Muscle of leg (tissue), 11 donors: ENCODE results near the gene KLHL41. TPM values are rescaled to one million over a fixed set of nuclear protein-coding genes. Genes with fewer than 3 reads are reported as not detected.

ENCODE experiments used
- DNase-seq: peaks from one replicate; pipeline ENCODE4 v3.0.0; 2013
- H3K27ac ChIP-seq: one replicate; pipeline ENCODE4 v1.5.1; 2013; ENCODE audit warnings: mild to moderate bottlenecking, low read length, control low read depth
- H3K27me3 ChIP-seq: one replicate; pipeline ENCODE4 v1.6.1; 2013; ENCODE audit warnings: low read length; ENCODE audit not compliant: control insufficient read depth, insufficient read depth
- H3K36me3 ChIP-seq: one replicate; pipeline ENCODE4 v1.6.1; 2013; ENCODE audit warnings: low read length; ENCODE audit not compliant: control insufficient read depth, insufficient read depth
- H3K4me1 ChIP-seq: one replicate; pipeline ENCODE4 v1.6.1; 2013; ENCODE audit warnings: low read length; ENCODE audit not compliant: control insufficient read depth, insufficient read depth
- H3K4me3 ChIP-seq: one replicate; pipeline ENCODE4 v1.5.1; 2013; ENCODE audit warnings: low read length, control low read depth
- H3K9me3 ChIP-seq: replicated peaks from 2 replicates; pipeline ENCODE4 v1.6.1; 2013; ENCODE audit warnings: low read depth, low read length; ENCODE audit not compliant: control insufficient read depth
- WGBS: methylation state at CpG from one replicate; pipeline ENCODE4 v1.1.5; 2013; ENCODE audit warnings: missing lambda C conversion rate; ENCODE audit not compliant: insufficient coverage; 5-methylcytosine and 5-hydroxymethylcytosine counted together
- polyA plus RNA-seq, 8 donors: library from polyadenylated mRNA; unstranded; fragments of 120-200 nt; gene quantifications; one replicate each; pipeline versions ENCODE4 v1.2.1 to v1.2.3, GENCODE V29; 2013; ENCODE audit warnings: inconsistent platforms in 1 of 8, low replicate concordance in 1 of 8; ENCODE audit not compliant: insufficient read length in 8 of 8, insufficient read depth in 1 of 8
- total RNA-seq: library from RNA; stranded (reverse); fragments of 120-200 nt; gene quantifications from one replicate; pipeline ENCODE4 v1.2.4, GENCODE V29; 2013

The KLHL41 gene
- total and polyA plus RNA-seq, 9 donors, result 2,102 to 3,717 (median 2,863) TPM

DNA sequence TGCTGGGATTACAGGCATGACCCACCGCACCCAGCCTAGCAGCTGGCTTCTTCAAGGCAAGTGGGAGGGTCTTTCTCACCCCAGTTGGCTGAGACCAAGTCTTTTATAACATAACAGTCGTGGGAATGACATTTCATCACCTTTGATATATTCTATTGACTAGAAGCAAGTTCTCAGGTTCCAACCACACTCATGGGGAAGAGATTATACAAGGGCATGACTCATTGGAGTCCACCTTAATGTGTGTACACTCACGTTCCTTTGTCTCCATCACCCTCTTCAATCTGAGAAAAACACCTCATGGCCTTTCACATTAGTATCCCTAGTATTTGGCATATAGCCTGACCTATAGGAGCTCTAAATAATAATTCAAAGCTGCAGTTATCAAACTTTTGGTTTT is 33.0 kb upstream of the KLHL41 start:
- WGBS, result no CpG with 5 or more reads among the region's 3 CpGs
- no peaks in the 10 kb centered on the region for H3K9me3 ChIP-seq
- no peaks in the 10 kb centered on the region for H3K27me3 ChIP-seq
- no peaks in the 10 kb centered on the region for H3K36me3 ChIP-seq
- no peak overlapping the region for H3K27ac ChIP-seq
- no peak overlapping the region for H3K4me3 ChIP-seq
- H3K4me1 ChIP-seq, result peaks cover 6% of the 10 kb centered on the region
- no peak for DNase-seq

GRCh38 chr2:169478339-169478738 is 31.2 kb upstream of the KLHL41 start:
- peak; percentile 62 for DNase-seq
- Histone ChIP-seq H3K36me3 (peaks cover 9% of the 10 kb centered on the region), H3K4me1 (peaks cover 6% of the 10 kb centered on the region), H3K27ac (peak overlapping the region; percentile 83), H3K4me3 (no peak overlapping the region), H3K27me3 (no peaks in the 10 kb centered on the region), H3K9me3 (no peaks in the 10 kb centered on the region)
- 63% methylated on average over 2 of the region's 3 CpGs for WGBS

DNA sequence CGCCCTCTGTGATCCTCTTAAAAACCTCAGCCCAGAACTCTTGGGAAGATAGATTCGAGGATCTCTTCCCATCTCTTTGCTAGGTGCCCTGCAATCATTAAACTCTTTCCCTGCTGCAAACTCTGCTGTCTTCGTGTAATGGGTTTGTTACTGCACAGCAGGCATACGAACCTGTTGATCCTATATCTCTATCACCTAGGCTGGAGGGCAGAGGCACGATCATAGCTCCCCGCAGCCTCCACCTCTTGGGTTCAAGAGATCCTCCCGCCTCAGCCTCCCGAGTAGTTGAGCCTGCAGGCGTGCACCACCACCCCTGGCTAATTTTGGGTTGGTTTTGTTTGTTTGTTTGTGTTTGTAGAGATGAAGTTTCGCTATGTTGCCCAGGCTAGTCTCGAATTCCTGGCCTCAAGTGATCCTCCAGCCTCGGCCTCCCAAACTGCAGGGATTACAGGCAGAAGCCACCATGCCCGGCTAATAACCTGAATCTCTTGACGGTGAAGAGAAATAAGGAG is 30.7 kb upstream of the KLHL41 start:
- H3K36me3 ChIP-seq, result peaks cover 11% of the 10 kb centered on the region
- H3K27me3 ChIP-seq, result no peaks in the 10 kb centered on the region
- peaks cover 6% of the 10 kb centered on the region for H3K4me1 ChIP-seq
- no peak for DNase-seq
- peak overlapping the region; percentile 67 for H3K4me3 ChIP-seq
- H3K9me3 ChIP-seq, result no peaks in the 10 kb centered on the region
- 50% methylated on average over 7 of the region's 14 CpGs for WGBS
- H3K27ac ChIP-seq, result peak overlapping the region; percentile 83

GRCh38 chr2:169479257-169480078 is 30.0 kb upstream of the KLHL41 start, which contains the start of gene BBS5:
TSS of gene BBS5 (plus strand) at chr2:169479494. CDS start at chr2:169479554, 60 bp downstream.
- Histone ChIP-seq H3K4me1 (peaks cover 6% of the 10 kb centered on the region), H3K27me3 (no peaks in the 10 kb centered on the region), H3K9me3 (no peaks in the 10 kb centered on the region), H3K27ac (peak within 1 kb of the TSS; percentile 83), H3K4me3 (peak within 1 kb of the TSS; percentile 67), H3K36me3 (peaks cover 18% of the 10 kb centered on the region)
- peak; percentile 93 for DNase-seq
- WGBS, result under 1% methylated on average over 69 of the region's 71 CpGs

GRCh38 chr2:169480079-169480465 is 29.4 kb upstream of the KLHL41 start:
- no peaks in the 10 kb centered on the region for H3K9me3 ChIP-seq
- peaks cover 6% of the 10 kb centered on the region for H3K4me1 ChIP-seq
- H3K36me3 ChIP-seq, result peaks cover 18% of the 10 kb centered on the region
- H3K4me3 ChIP-seq, result peak overlapping the region; percentile 67
- no peaks in the 10 kb centered on the region for H3K27me3 ChIP-seq
- peak; percentile 15 for DNase-seq
- 20% methylated on average over 2 of the region's 9 CpGs for WGBS
- peak overlapping the region; percentile 83 for H3K27ac ChIP-seq

DNA sequence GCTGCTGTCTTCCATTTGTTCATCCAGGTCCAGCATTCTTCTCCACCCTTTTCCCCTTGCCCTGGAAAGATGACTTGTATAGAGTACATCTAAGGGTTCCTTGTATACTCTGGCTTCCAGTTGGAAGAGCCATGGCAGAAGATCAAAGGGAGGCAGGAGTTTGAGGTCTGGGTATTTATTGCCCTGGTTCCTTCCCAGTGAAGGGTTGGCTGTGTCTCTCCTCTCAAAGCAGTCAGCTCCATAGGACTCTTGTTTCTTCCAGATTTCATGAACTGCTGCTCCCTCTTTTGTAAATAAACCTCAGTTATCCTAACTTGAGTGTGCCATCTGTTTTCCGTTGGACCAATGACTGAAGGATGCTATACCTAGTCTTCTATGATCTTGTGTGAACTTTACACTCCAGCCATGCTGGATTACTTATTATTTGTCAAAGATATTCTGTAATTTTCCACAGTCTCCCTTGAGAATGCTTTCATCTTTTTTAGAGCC is 23.8 kb upstream of the KLHL41 start:
- peaks cover 24% of the 10 kb centered on the region for H3K36me3 ChIP-seq
- no CpG with 5 or more reads among the region's 1 CpG for WGBS
- no peak overlapping the region for H3K27ac ChIP-seq
- H3K4me3 ChIP-seq, result no peak overlapping the region
- no peaks in the 10 kb centered on the region for H3K4me1 ChIP-seq
- DNase-seq, result no peak
- H3K9me3 ChIP-seq, result peaks cover under 1% of the 10 kb centered on the region
- H3K27me3 ChIP-seq, result no peaks in the 10 kb centered on the region

DNA sequence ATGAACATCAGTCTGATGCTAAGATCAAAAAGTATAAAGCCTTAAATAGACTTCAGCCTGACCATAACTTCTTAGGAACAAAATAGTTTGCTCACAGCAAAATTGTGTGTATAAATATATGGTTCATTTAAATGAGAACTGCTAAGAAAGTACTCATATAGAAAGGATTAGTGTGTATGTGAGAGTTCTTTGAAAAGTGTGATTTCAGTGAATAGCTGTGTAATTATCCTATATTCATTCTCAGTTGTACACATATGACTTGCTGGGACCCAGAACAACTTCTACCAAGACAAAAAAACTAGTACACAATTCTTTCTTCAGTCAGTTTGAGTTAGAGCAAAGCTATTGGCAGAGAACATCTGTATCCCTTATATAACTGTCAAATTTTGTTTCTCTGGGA is 23.0 kb upstream of the KLHL41 start:
- Histone ChIP-seq H3K4me3 (no peak overlapping the region), H3K27me3 (no peaks in the 10 kb centered on the region), H3K4me1 (no peaks in the 10 kb centered on the region), H3K36me3 (peaks cover 24% of the 10 kb centered on the region), H3K9me3 (peaks cover 2% of the 10 kb centered on the region), H3K27ac (no peak overlapping the region)
- no peak for DNase-seq

- no peaks in the 10 kb centered on the region for H3K4me1 ChIP-seq
- peaks cover 5% of the 10 kb centered on the region for H3K36me3 ChIP-seq
- H3K4me3 ChIP-seq, result no peak overlapping the region
- H3K27me3 ChIP-seq, result no peaks in the 10 kb centered on the region
- H3K27ac ChIP-seq, result no peak overlapping the region
- no peak for DNase-seq
- peaks cover 2% of the 10 kb centered on the region for H3K9me3 ChIP-seq
These were observed 18.7 kb upstream of the KLHL41 start for GRCh38 chr2:169490834-169491233.

DNA sequence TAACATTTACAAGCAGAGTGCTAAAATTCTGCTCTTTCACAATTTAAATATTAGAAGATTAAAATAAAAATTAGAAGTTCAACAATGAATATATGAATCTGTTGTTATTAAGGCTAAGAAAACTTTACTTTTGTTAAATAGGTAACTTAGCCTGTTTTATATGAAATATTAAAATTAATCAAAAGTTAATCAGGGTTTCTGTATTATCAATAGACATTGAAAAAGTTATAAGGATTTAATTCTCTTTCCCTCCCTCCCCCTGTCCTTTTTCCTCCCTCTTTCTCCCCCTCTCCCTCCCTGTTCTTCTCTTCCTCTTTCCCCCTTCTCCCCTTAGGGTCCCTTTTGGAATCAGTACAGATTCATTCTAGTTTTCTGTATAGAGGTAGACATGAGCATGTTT is 18.1 kb upstream of the KLHL41 start:
- Histone ChIP-seq H3K4me3 (no peak overlapping the region), H3K27me3 (no peaks in the 10 kb centered on the region), H3K9me3 (peaks cover 2% of the 10 kb centered on the region), H3K27ac (no peak overlapping the region), H3K36me3 (peaks cover 5% of the 10 kb centered on the region), H3K4me1 (no peaks in the 10 kb centered on the region)
- DNase-seq, result no peak

DNA sequence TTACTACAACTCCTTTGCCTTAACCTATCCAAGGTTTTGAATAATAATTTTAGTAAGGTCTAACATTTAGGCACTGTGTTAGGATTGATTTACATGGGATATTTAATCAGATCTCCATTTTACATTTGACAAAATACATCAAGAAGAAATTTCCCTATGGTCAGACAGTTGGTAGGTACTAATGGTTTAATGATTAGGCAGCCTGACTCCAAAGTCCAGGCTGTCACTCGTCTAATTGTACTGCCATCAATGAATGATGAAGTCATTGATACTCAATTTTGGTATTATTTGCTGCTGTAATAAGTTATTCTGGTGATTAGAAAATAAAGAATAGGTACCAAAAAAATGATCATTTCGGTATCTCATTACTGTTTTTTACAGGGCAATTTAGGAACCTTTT is 16.1 kb upstream of the KLHL41 start:
- no peak overlapping the region for H3K4me3 ChIP-seq
- peaks cover 5% of the 10 kb centered on the region for H3K36me3 ChIP-seq
- H3K27me3 ChIP-seq, result no peaks in the 10 kb centered on the region
- no peak for DNase-seq
- WGBS, result no CpG with 5 or more reads among the region's 2 CpGs
- H3K27ac ChIP-seq, result no peak overlapping the region
- no peaks in the 10 kb centered on the region for H3K4me1 ChIP-seq
- H3K9me3 ChIP-seq, result peaks cover 2% of the 10 kb centered on the region
